GM12872 (cell line): Measurements from ENCODE around the gene DMPK.

Source experiments
- CTCF ChIP-seq: IDR thresholded peaks from 3 replicates; pipeline ENCODE4 v1.5.1; 2011; ENCODE audit warnings: low read depth, mild to moderate bottlenecking, low read length, moderate library complexity; ENCODE audit not compliant: insufficient read depth

The DMPK gene

GRCh38 chr19:45791744-45792469, 9.6 kb upstream of the DMPK start:
- TF ChIP-seq CTCF = no peak

- no peak for TF ChIP-seq CTCF
These were observed 8.7 kb upstream of the DMPK start for GRCh38 chr19:45790942-45791341.

- no peak for TF ChIP-seq CTCF
These were observed 6.9 kb upstream of the DMPK start for GRCh38 chr19:45789035-45789786.

- no peak for TF ChIP-seq CTCF
These were observed 4.2 kb upstream of the DMPK start for GRCh38 chr19:45786533-45786894.

GRCh38 chr19:45785781-45786532, 3.7 kb upstream of the DMPK start:
- TF ChIP-seq CTCF = no peak

- no peak for TF ChIP-seq CTCF
These were observed 2.8 kb upstream of the DMPK start for GRCh38 chr19:45785097-45785496.

GRCh38 chr19:45784096-45784495, 1.8 kb upstream of the DMPK start:
- no peak for TF ChIP-seq CTCF
